H1 (cell line): Measurements from ENCODE around the gene S100A13. TPM values are rescaled to one million over a fixed set of nuclear protein-coding genes. Genes with fewer than 3 reads are reported as not detected.

ENCODE experiments used
- SIN3A ChIP-seq, 2 experiments: IDR thresholded peaks in 1 of 2; conservative IDR thresholded peaks in 1 of 2; 2 replicates each; pipeline ENCODE4 v1.6.1; 2011 to 2012; ENCODE audit warnings: low read length in 2 of 2, improper control_type of control experiment in 1 of 2, low read depth in 1 of 2, mild to moderate bottlenecking in 1 of 2
- SIX5 ChIP-seq: IDR thresholded peaks from 2 replicates; pipeline ENCODE4 v1.6.1; 2011; ENCODE audit warnings: mild to moderate bottlenecking, low read depth, low read length
- polyA plus RNA-seq, 7 experiments: library from polyadenylated mRNA; depleted of rRNA in 3 of 7; stranded (reverse) in 5 of 7; unstranded in 2 of 7; fragments of >200 nt in 5 of 7; fragments of 200-250 nt in 2 of 7; gene quantifications; 1 replicate in 5 of 7; 2 replicates in 1 of 7; 4 replicates in 1 of 7; pipeline versions ENCODE4 v1.2.1 to v1.2.3, GENCODE V29; 2011 to 2013; ENCODE audit warnings: missing spikeins in 2 of 7, mixed read lengths in 2 of 7
- total RNA-seq: library from RNA; stranded (reverse); fragmentation: NEBNext Ultra II Directional; extraction: Animal tissue kit (Norgen Biotek cat#: 25700); gene quantifications from 2 replicates; pipeline ENCODE4 v1.2.1, GENCODE V29; 2021

Gene S100A13
- total and polyA plus RNA-seq, 2 of the 8 experiments (the other 6 are each of a cell fraction or from before 2014, with no cell fraction given): 63.6 to 127 TPM

DNA sequence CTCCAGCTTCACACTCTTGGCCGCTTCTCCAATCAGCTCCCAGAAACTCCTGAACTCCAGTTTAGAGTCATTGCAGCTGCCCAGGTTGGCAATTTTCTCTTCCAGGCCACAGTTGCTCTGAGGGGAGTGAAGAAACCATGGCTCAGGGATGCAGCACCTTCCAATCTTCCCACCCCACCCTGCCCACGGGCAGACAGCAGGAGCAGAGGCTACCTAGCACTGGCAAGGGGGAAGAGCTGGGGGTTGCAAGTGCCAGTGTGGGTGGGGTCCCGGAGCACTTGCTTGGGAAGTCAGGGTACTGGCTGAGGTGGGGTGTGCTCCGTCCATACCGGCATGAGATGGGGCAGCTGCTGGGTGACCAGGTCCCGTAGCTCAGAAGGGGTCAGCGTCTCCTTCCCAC lies 12.4 kb downstream of the S100A13 start (continued):
- TF ChIP-seq SIN3A (conservative IDR thresholded peaks at IDR 0.05 in 1 of 2, IDR thresholded peaks at IDR 0.05 in 1 of 2; ENCODE audit: low read depth in 1 of 2, low read length in 2 of 2): no peak
- no peak for TF ChIP-seq SIX5
- TF ChIP-seq, all 59 proteins: peak for 0
